IgD-negative memory B cell (primary cell): ENCODE results near the gene CUL3. TPM values are rescaled to one million over a fixed set of nuclear protein-coding genes. Genes with fewer than 3 reads are reported as not detected.

Experiments
- H3K27ac Mint-ChIP-seq, 3 donors: one replicate each; pipeline ENCODE4 v1.8.0; 2020 to 2022; ENCODE audit warnings: mild to moderate bottlenecking in 3 of 3, mixed read lengths in 3 of 3, moderate library complexity in 1 of 3
- H3K27me3 Mint-ChIP-seq: one replicate; pipeline ENCODE4 v1.8.0; 2021; ENCODE audit warnings: mixed read lengths
- H3K36me3 Mint-ChIP-seq: one replicate; pipeline ENCODE4 v1.8.0; 2020; ENCODE audit warnings: mild to moderate bottlenecking, mixed read lengths
- H3K4me1 Mint-ChIP-seq, 3 donors: one replicate each; pipeline ENCODE4 v1.8.0; 2020 to 2022; ENCODE audit warnings: mixed read lengths in 3 of 3, mild to moderate bottlenecking in 1 of 3
- H3K4me3 Mint-ChIP-seq, 4 donors: one replicate each; pipeline ENCODE4 v1.8.0; 2020 to 2022; ENCODE audit warnings: mild to moderate bottlenecking in 4 of 4, mixed read lengths in 4 of 4, moderate library complexity in 3 of 4
- H3K9me3 Mint-ChIP-seq, 3 donors: one replicate each; pipeline ENCODE4 v1.8.0; 2020 to 2021; ENCODE audit warnings: mixed read lengths in 3 of 3, mild to moderate bottlenecking in 1 of 3
- polyA plus RNA-seq: library from polyadenylated mRNA; unstranded; fragments of 300-500 nt; fragmentation: Illumina TruSeq; gene quantifications from one replicate; pipeline ENCODE4 v1.2.3, GENCODE V29; 2021

CUL3 gene
- polyA plus RNA-seq, 1 donor from 2014 or later = 31.8 TPM

- peaks cover 0 to 2% (median 0%) of the 10 kb centered on the region in 3 donors for H3K9me3 Mint-ChIP-seq
- H3K27me3 Mint-ChIP-seq = peaks cover 4% of the 10 kb centered on the region
- no peaks in the 10 kb centered on the region for H3K36me3 Mint-ChIP-seq
Measured at GRCh38 chr2:224449212-224450147, 135.7 kb downstream of the CUL3 start.

GRCh38 chr2:224448236-224448635 is 136.9 kb downstream of the CUL3 start:
- Mint-ChIP-seq H3K9me3 (no peaks in the 10 kb centered on the region), H3K4me3 (no peak overlapping the region), H3K36me3 (peaks cover 2% of the 10 kb centered on the region), H3K27ac (no peak overlapping the region), H3K4me1 (peaks cover 0 to 5% (median 0%) of the 10 kb centered on the region in 3 donors), H3K27me3 (peaks cover 10% of the 10 kb centered on the region)

More at GRCh38 chr2:224449212-224450147, 135.7 kb downstream of the CUL3 start:
- H3K27ac Mint-ChIP-seq = no peak overlapping the region
- H3K4me3 Mint-ChIP-seq = no peak overlapping the region
- H3K4me1 Mint-ChIP-seq = no peaks in the 10 kb centered on the region

GRCh38 chr2:224444783-224445182 is 140.4 kb downstream of the CUL3 start:
- Mint-ChIP-seq H3K27me3 (peaks cover 21% of the 10 kb centered on the region), H3K9me3 (peaks cover 0 to 2% (median 0%) of the 10 kb centered on the region in 3 donors), H3K4me3 (peak overlapping the region in 1 of 4 donors; percentile 6), H3K27ac (no peak overlapping the region), H3K4me1 (peaks cover 4 to 21% (median 9%) of the 10 kb centered on the region in 3 donors), H3K36me3 (peaks cover 2% of the 10 kb centered on the region)

- peaks cover 0 to 2% (median 0%) of the 10 kb centered on the region in 3 donors for H3K9me3 Mint-ChIP-seq
- H3K27me3 Mint-ChIP-seq = peaks cover 21% of the 10 kb centered on the region
- peaks cover 4 to 22% (median 9%) of the 10 kb centered on the region in 3 donors for H3K4me1 Mint-ChIP-seq
- H3K36me3 Mint-ChIP-seq = peaks cover 2% of the 10 kb centered on the region
- peak overlapping the region in 1 of 3 donors; percentile 94 for H3K27ac Mint-ChIP-seq
- peak overlapping the region in 2 of 4 donors; percentile 25 to 50 for H3K4me3 Mint-ChIP-seq
Measured at GRCh38 chr2:224444021-224444420, 141.1 kb downstream of the CUL3 start.

GRCh38 chr2:224442071-224442967 is 142.8 kb downstream of the CUL3 start:
- peaks cover 0 to 5% (median 2%) of the 10 kb centered on the region in 3 donors for H3K9me3 Mint-ChIP-seq
- H3K4me3 Mint-ChIP-seq = peak overlapping the region; percentile 77 to 93 (median 88)
- peaks cover 21% of the 10 kb centered on the region for H3K27me3 Mint-ChIP-seq
- peaks cover 4 to 22% (median 9%) of the 10 kb centered on the region in 3 donors for H3K4me1 Mint-ChIP-seq
- peak overlapping the region in 1 of 3 donors; percentile 41 for H3K27ac Mint-ChIP-seq
- H3K36me3 Mint-ChIP-seq = peaks cover 2% of the 10 kb centered on the region

- Mint-ChIP-seq H3K36me3 (peaks cover 2% of the 10 kb centered on the region), H3K27ac (peak overlapping the region in 1 of 3 donors; percentile 90), H3K9me3 (peaks cover 0 to 5% (median 2%) of the 10 kb centered on the region in 3 donors), H3K4me3 (peak overlapping the region in 3 of 4 donors; percentile 47 to 78 (median 77)), H3K27me3 (peaks cover 21% of the 10 kb centered on the region), H3K4me1 (peaks cover 4 to 22% (median 9%) of the 10 kb centered on the region in 3 donors)
Measured at GRCh38 chr2:224440988-224441387, 144.2 kb downstream of the CUL3 start.

- Mint-ChIP-seq H3K27ac (peak overlapping the region in 1 of 3 donors; percentile 12), H3K4me3 (no peak overlapping the region), H3K36me3 (no peaks in the 10 kb centered on the region), H3K9me3 (peaks cover 0 to 5% (median 2%) of the 10 kb centered on the region in 3 donors), H3K27me3 (peaks cover 17% of the 10 kb centered on the region), H3K4me1 (peaks cover 4 to 18% (median 9%) of the 10 kb centered on the region in 3 donors)
Measured at GRCh38 chr2:224438726-224439125, 146.4 kb downstream of the CUL3 start.

- no peak overlapping the region for H3K4me3 Mint-ChIP-seq
- peaks cover 0 to 5% (median 4%) of the 10 kb centered on the region in 3 donors for H3K9me3 Mint-ChIP-seq
- H3K27ac Mint-ChIP-seq = no peak overlapping the region
- H3K36me3 Mint-ChIP-seq = no peaks in the 10 kb centered on the region
- H3K4me1 Mint-ChIP-seq = peaks cover 0 to 11% (median under 1%) of the 10 kb centered on the region in 3 donors
- peaks cover 6% of the 10 kb centered on the region for H3K27me3 Mint-ChIP-seq
Measured at GRCh38 chr2:224436634-224437033, 148.5 kb downstream of the CUL3 start.

GRCh38 chr2:224434618-224435017 is 150.5 kb downstream of the CUL3 start:
- Mint-ChIP-seq H3K36me3 (no peaks in the 10 kb centered on the region), H3K27ac (no peak overlapping the region), H3K27me3 (peaks cover 4% of the 10 kb centered on the region), H3K4me3 (no peak overlapping the region), H3K4me1 (no peaks in the 10 kb centered on the region), H3K9me3 (peaks cover 0 to 5% (median 4%) of the 10 kb centered on the region in 3 donors)

- peaks cover 3% of the 10 kb centered on the region for H3K27me3 Mint-ChIP-seq
- H3K27ac Mint-ChIP-seq = no peak overlapping the region
- peak overlapping the region in 1 of 4 donors; percentile 7 for H3K4me3 Mint-ChIP-seq
- peaks cover 0 to 5% (median 2%) of the 10 kb centered on the region in 3 donors for H3K9me3 Mint-ChIP-seq
- H3K4me1 Mint-ChIP-seq = no peaks in the 10 kb centered on the region
- H3K36me3 Mint-ChIP-seq = peaks cover 2% of the 10 kb centered on the region
Measured at GRCh38 chr2:224433442-224433841, 151.7 kb downstream of the CUL3 start.

- H3K27me3 Mint-ChIP-seq = peaks cover 2% of the 10 kb centered on the region
- H3K36me3 Mint-ChIP-seq = peaks cover 3% of the 10 kb centered on the region
- no peak overlapping the region for H3K4me3 Mint-ChIP-seq
- H3K4me1 Mint-ChIP-seq = no peaks in the 10 kb centered on the region
- no peak overlapping the region for H3K27ac Mint-ChIP-seq
- peaks cover 0 to 2% (median 0%) of the 10 kb centered on the region in 3 donors for H3K9me3 Mint-ChIP-seq
Measured at GRCh38 chr2:224432003-224432579, 153.1 kb downstream of the CUL3 start.

GRCh38 chr2:224429441-224429810 is 155.7 kb downstream of the CUL3 start:
- H3K36me3 Mint-ChIP-seq = peaks cover 3% of the 10 kb centered on the region
- no peak overlapping the region for H3K27ac Mint-ChIP-seq
- H3K27me3 Mint-ChIP-seq = peaks cover 2% of the 10 kb centered on the region
- H3K4me3 Mint-ChIP-seq = peak overlapping the region in 1 of 4 donors; percentile 30
- peaks cover under 1 to 7% (median 6%) of the 10 kb centered on the region in 3 donors for H3K9me3 Mint-ChIP-seq
- peaks cover 0 to 4% (median 3%) of the 10 kb centered on the region in 3 donors for H3K4me1 Mint-ChIP-seq

- Mint-ChIP-seq H3K4me3 (peak overlapping the region in 1 of 4 donors; percentile 30), H3K27ac (no peak overlapping the region), H3K27me3 (peaks cover 2% of the 10 kb centered on the region), H3K36me3 (peaks cover 3% of the 10 kb centered on the region), H3K4me1 (peaks cover 0 to 4% (median 3%) of the 10 kb centered on the region in 3 donors), H3K9me3 (peaks cover 3 to 7% (median 6%) of the 10 kb centered on the region in 3 donors)
Measured at GRCh38 chr2:224428787-224429440, 156.2 kb downstream of the CUL3 start.

GRCh38 chr2:224427471-224427870 is 157.7 kb downstream of the CUL3 start:
- H3K9me3 Mint-ChIP-seq = peaks cover 3 to 7% (median 6%) of the 10 kb centered on the region in 3 donors
- H3K4me1 Mint-ChIP-seq = peaks cover 0 to 4% (median 3%) of the 10 kb centered on the region in 3 donors
- no peak overlapping the region for H3K4me3 Mint-ChIP-seq
- no peak overlapping the region for H3K27ac Mint-ChIP-seq
- peaks cover 3% of the 10 kb centered on the region for H3K36me3 Mint-ChIP-seq
- peaks cover 2% of the 10 kb centered on the region for H3K27me3 Mint-ChIP-seq
